Lung (tissue), 12 donors: ENCODE data around the gene LRP2. TPM values are rescaled to one million over a fixed set of nuclear protein-coding genes. Genes with fewer than 3 reads are reported as not detected.

Source experiments
- ATAC-seq: fragments of 200-7000 bp; cut with Tn5 transposase; one replicate; pipeline ENCODE4 v1.9.1; 2020; ENCODE audit warnings: moderate number of reproducible peaks; ENCODE audit not compliant: insufficient read depth, low FRiP score
- DNase-seq, 3 donors: peaks; one replicate each; pipeline ENCODE4 v3.0.0-alpha.2; 2013 to 2017
- H3K27ac ChIP-seq, 2 donors: one replicate each; pipeline ENCODE4 v1.5.1; 2013; ENCODE audit warnings: mild to moderate bottlenecking in 2 of 2, moderate library complexity in 2 of 2, control low read depth in 1 of 2, inconsistent platforms in 1 of 2, low read depth in 1 of 2, low read length in 1 of 2
- H3K27me3 ChIP-seq, 3 donors: one replicate each; pipeline ENCODE4 v1.5.1; 2013; ENCODE audit warnings: low read length in 2 of 3; ENCODE audit not compliant: control insufficient read depth in 3 of 3, insufficient read depth in 3 of 3
- H3K36me3 ChIP-seq, 4 donors: one replicate each; pipeline ENCODE4 v1.5.1; 2013; ENCODE audit warnings: low read length in 4 of 4, mild to moderate bottlenecking in 1 of 4, moderate library complexity in 1 of 4; ENCODE audit not compliant: control insufficient read depth in 4 of 4, insufficient read depth in 4 of 4
- H3K4me1 ChIP-seq, 5 donors: one replicate each; pipeline ENCODE4 v1.5.1; 2013; ENCODE audit warnings: low read length in 5 of 5, mild to moderate bottlenecking in 2 of 5, moderate library complexity in 1 of 5; ENCODE audit not compliant: control insufficient read depth in 5 of 5, insufficient read depth in 5 of 5
- H3K4me3 ChIP-seq: one replicate; pipeline ENCODE4 v1.5.1; 2013; ENCODE audit warnings: mild to moderate bottlenecking, control low read depth, moderate library complexity
- H3K9ac ChIP-seq, 2 donors: one replicate each; pipeline ENCODE4 v1.5.1; 2013; ENCODE audit warnings: low read length in 2 of 2, control low read depth in 1 of 2; ENCODE audit not compliant: insufficient read depth in 1 of 2
- H3K9me3 ChIP-seq, 4 donors: one replicate each; pipeline ENCODE4 v1.5.1; 2013; ENCODE audit warnings: low read length in 3 of 4, mild to moderate bottlenecking in 1 of 4, moderate library complexity in 1 of 4; ENCODE audit not compliant: control insufficient read depth in 4 of 4, insufficient read depth in 3 of 4
- WGBS, 2 donors: extraction: QIAGEN DNeasy Blood & Tissue Kit; methylation state at CpG; one replicate each; pipeline ENCODE4 v1.1.7; 2013; 5-methylcytosine and 5-hydroxymethylcytosine counted together
- polyA plus RNA-seq, 2 donors: library from polyadenylated mRNA; stranded (reverse); fragments of 200-250 nt; gene quantifications; one replicate each; pipeline ENCODE4 v1.2.1, GENCODE V29; 2013
- total RNA-seq, 2 donors: library from RNA; depleted of rRNA in 1 of 2; stranded (reverse); fragments of >200 nt in 1 of 2; gene quantifications; one replicate each; pipeline ENCODE4 v1.2.1, GENCODE V29; 2014 to 2021
- TF ChIP-seq, protein P1 (sequence below): IDR thresholded peaks from 2 replicates; pipeline ENCODE4 v1.5.1; 2012; ENCODE audit warnings: mild to moderate bottlenecking; ENCODE audit errors: control extremely low read depth, extremely low read depth
- donor health status: control.
- donor health status: control.
- donor health status: Bipolar disorder and iron deficiency.
- donor health status: healthy.
- donor health status: DM: yes; HTN: yes; CAD: no.

LRP2 gene
- total and polyA plus RNA-seq, 4 donors = 2.4 to 39.5 (median 15.8) TPM

DNA sequence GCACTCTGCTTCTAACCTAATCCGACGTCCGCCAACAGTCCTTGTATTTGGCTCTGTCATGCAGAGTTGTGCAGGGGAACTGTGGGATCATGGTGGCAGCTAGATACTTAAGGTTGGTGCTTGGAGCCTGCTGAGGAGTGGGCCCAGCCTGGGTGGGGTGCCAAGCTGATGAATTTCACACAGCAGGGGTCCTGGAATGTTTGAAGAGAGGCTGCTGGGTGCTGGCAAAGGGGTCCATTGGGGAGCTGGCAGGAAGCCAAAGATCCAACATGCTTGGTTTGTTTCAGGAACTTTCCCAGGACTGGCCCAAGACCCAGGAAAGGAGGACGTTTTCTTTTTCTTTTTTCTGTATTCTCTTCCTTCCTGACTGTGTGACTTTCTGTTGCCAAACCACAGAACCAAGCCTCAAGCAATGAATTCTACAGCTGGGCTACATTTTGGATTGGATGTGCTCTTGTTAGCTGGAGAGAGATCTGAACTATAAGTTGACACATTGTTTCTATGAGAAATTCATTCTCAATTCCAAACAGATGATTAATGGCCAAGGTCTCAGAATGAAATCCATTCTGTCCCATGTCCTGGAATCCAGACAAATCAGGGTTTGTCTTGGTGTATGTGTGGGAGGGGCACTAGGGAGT lies 243.1 kb downstream of the LRP2 start:
- TF ChIP-seq, protein P1, sequence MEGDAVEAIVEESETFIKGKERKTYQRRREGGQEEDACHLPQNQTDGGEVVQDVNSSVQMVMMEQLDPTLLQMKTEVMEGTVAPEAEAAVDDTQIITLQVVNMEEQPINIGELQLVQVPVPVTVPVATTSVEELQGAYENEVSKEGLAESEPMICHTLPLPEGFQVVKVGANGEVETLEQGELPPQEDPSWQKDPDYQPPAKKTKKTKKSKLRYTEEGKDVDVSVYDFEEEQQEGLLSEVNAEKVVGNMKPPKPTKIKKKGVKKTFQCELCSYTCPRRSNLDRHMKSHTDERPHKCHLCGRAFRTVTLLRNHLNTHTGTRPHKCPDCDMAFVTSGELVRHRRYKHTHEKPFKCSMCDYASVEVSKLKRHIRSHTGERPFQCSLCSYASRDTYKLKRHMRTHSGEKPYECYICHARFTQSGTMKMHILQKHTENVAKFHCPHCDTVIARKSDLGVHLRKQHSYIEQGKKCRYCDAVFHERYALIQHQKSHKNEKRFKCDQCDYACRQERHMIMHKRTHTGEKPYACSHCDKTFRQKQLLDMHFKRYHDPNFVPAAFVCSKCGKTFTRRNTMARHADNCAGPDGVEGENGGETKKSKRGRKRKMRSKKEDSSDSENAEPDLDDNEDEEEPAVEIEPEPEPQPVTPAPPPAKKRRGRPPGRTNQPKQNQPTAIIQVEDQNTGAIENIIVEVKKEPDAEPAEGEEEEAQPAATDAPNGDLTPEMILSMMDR = no peak
- no peak overlapping the region for H3K27ac ChIP-seq
- 71 to 75% methylated on average over 4 of the region's 4 CpGs for WGBS, 2 donors

DNA sequence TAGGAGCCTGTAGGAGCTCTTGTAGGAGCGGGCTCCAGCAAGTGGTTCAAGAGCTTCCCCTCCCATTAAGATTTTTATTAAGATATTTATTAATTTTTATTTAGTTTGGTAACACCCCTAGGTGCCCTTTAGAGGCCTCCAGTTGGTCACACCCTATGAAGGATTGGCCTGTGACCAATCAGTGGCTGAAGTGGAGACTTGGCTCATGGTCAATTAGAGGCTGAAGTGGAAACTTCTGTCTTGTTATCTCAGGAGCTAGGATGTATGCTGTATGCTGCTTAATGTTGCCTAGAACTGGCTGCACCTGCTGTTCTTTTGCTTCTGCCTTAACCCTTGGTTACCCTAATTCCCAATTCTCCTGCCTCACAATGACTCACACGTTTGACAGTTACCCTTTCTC lies 244.3 kb downstream of the LRP2 start:
- no peak overlapping the region for H3K9ac ChIP-seq
- WGBS, 2 donors = 66 to 91% methylated on average over 2 of the region's 2 CpGs
- H3K4me3 ChIP-seq = no peak overlapping the region
- no peak for ATAC-seq
- no peaks in the 10 kb centered on the region for H3K4me1 ChIP-seq
- H3K27me3 ChIP-seq = no peaks in the 10 kb centered on the region
- no peaks in the 10 kb centered on the region for H3K36me3 ChIP-seq
- no peak overlapping the region for H3K27ac ChIP-seq
- peaks cover 0 to 5% (median under 1%) of the 10 kb centered on the region in 4 donors for H3K9me3 ChIP-seq
- TF ChIP-seq, protein P1 = no peak
- peak in 1 of 3 donors; percentile 16 for DNase-seq

More for the DNA sequence above, 243.1 kb downstream of the LRP2 start:
- H3K4me3 ChIP-seq = no peak overlapping the region
- DNase-seq (no peak), ATAC-seq (no peak)
- peaks cover 0 to 5% (median under 1%) of the 10 kb centered on the region in 4 donors for H3K9me3 ChIP-seq
- H3K9ac ChIP-seq = no peak overlapping the region
- no peaks in the 10 kb centered on the region for H3K36me3 ChIP-seq
- H3K4me1 ChIP-seq = no peaks in the 10 kb centered on the region
- no peaks in the 10 kb centered on the region for H3K27me3 ChIP-seq

DNA sequence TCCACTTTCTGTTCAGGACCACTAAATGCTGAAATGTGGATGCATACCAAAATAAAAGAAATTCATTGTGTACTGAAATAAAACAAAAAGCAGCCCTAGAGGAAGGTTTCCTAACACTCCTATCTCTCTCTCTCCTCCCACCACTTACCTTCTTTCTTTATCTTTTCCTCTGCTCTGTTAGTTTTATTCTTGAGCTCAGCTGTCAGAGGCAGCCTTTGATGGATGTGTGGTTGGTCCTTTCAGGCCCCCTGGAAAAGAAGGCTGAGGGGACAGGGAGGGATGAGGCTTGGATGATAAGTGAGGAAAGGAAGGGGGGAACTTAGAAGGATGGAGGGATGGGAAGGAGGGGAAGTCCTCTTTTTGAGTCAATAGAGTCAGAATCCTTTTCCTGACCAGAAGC lies 245.3 kb downstream of the LRP2 start:
- Histone ChIP-seq H3K27me3 (no peaks in the 10 kb centered on the region), H3K9me3 (peaks cover 0 to 5% (median under 1%) of the 10 kb centered on the region in 4 donors), H3K9ac (no peak overlapping the region), H3K27ac (no peak overlapping the region), H3K4me3 (no peak overlapping the region), H3K4me1 (no peaks in the 10 kb centered on the region), H3K36me3 (no peaks in the 10 kb centered on the region)
- TF ChIP-seq, protein P1 = no peak
- DNase-seq (no peak), ATAC-seq (no peak)

DNA sequence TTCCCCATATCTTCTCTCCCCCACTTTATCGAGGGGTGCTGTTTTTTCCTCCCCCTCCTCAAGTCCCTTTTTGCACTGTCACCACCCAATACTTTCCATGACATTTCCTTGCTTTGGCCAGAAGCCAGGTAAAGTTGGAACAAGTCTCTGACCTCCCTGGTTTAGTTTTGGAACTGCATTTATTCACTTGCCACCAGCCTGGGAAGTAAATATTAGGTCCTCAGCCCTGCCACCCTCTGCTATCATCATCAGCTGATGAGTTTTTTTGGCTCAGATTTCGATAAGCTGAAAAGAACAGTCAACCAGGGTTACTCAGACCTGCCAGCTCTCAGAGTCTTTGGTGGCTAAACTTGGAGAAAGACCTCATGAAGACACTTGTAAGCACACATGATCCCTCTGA lies 246.0 kb downstream of the LRP2 start:
- DNase-seq = peak in 1 of 3 donors; percentile 5
- Histone ChIP-seq H3K9me3 (peaks cover 0 to 3% (median under 1%) of the 10 kb centered on the region in 4 donors), H3K9ac (no peak overlapping the region), H3K4me1 (no peaks in the 10 kb centered on the region), H3K36me3 (no peaks in the 10 kb centered on the region), H3K27ac (no peak overlapping the region), H3K4me3 (no peak overlapping the region), H3K27me3 (no peaks in the 10 kb centered on the region)
- 39 to 63% methylated on average over 2 of the region's 2 CpGs for WGBS, 2 donors
- no peak for ATAC-seq
- TF ChIP-seq, protein P1 = no peak
